HG02588 (cell line): Measurements from ENCODE around the gene ZNF385B.
"Not testable (repeated sequence)": the region's sequence is repeated elsewhere in the genome, so short reads cannot be mapped to it uniquely, and the experiment has no call there.

Experiments
- ATAC-seq: cut with Tn5 transposase; IDR thresholded peaks from one replicate; pipeline ENCODE4 v1.9.1; 2021; ENCODE audit warnings: mild to moderate bottlenecking, moderate library complexity; ENCODE audit not compliant: unreplicated experiment

ZNF385B gene

DNA sequence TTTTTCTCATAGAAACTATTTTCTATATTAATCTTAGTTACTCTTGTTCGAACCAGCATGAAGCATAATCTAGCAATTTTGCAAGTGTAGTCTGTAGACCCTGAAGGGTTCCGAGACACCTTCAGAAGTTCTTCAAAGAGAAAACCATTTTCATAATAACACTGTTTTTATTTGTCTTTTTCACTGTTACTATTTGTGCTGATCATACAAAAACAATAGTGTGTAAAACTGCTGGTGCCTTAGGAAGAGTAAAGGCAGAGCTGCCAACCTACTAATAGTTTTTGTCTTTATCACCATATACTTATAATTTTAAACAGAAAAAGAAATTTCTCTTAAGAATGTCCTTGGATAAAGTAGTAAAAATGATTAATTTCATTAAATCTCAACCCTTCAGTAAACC, 218.9 kb downstream of the ZNF385B start:
- ATAC-seq, result no peak

DNA sequence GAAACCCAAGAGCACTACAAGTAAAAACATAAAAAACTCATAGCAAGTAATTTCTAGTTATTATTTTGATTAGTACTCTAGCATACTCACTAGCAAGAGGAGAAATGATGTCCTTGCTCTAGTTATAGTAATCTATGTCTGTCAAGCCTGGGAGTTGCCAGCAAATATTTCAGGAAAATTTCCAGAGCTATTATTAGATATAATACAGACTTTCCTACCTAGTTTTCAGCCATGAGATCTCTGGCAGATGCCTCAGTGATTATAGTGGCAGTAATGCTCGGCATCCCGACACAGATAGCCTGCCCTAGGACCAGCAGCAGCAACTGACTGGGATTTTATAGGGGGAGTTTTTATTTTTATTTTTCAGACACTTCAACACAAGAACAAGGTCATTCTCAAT, 224.4 kb downstream of the ZNF385B start:
- no peak for ATAC-seq

DNA sequence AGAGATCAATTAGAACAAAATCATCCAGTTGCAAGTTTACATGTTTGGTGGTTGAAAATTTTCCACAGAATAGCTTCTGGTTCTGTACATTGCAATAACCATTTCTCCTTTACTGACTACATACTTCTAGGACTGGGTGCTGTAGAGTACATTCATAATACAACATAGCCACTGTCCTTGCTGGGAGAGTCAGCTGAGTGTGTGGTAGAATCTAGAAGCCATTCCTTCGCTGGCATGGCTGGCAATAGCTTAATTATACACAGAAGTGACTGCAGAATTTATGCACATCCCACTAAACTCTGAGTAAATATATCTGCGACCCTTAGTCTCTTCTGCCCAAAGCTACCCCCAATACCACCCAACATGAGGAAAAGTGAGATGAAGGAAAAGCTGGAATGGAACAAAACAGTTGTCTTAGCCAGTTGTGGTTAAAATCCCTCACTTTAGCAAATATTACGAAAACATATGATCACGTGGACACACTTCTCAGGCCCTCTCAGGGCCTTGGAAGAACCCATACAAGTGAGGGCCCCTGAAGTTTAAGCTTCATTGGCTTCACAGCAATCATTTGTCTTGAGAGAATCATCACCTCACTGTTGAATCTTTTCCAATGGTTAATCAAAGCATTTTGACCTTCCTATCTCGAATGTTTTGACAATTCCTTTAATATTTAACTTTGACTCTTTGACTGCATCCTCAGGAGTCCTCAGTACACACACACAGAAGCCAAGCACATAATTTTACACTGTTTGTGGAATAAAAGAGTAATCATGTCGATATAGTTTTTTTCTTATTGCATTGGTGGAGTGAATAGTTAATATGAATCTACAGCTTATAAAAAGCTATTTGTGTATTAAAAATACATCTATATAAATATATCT, 225.1 kb downstream of the ZNF385B start:
- no peak for ATAC-seq

DNA sequence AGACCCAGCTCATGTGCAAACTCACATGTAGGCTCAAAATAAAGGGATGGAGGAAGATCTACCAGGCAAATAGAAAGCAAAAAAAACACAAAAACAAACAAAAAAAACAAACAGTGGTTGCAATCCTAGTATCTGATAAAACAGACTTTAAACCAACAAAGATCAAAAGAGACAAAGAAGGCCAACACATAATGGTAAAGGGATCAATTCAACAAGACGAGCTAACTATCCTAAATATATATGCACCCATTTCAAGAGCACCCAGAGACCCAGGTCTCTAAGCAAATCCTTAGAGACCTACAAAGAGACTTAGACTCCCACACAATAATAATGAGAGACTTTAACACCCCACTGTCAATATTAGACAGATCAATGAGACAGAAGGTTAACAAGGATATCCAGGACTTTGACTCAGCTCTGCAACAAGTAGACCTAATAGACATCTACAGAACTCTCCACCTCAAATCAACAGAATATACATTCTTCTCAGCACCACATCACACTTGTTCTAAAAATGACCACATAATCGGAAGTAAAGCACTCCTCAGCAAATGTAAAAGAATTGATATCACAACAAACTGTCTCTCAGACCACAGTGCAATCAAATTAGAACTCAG, 229.5 kb downstream of the ZNF385B start:
- ATAC-seq, result not testable (repeated sequence)

DNA sequence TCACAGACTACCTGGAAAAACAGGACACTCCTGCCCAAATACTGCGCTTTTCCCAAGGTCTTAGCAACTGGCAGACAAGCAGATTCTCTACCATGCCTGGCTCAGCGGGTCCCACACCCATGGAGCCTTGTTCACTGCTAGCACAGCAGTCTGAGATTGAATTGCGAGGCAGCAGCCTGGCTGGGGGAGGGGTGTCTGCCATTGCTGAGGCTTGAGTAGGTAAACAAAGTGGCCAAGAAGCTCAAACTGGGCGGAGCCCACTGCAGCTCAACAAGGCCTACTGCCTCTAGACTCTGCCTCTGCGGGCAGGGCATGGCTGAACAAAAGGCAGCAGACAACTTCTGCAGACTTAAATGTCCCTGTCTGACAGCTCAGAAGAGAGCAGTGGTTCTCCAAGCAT, 231.6 kb downstream of the ZNF385B start:
- ATAC-seq, result not testable (repeated sequence)

DNA sequence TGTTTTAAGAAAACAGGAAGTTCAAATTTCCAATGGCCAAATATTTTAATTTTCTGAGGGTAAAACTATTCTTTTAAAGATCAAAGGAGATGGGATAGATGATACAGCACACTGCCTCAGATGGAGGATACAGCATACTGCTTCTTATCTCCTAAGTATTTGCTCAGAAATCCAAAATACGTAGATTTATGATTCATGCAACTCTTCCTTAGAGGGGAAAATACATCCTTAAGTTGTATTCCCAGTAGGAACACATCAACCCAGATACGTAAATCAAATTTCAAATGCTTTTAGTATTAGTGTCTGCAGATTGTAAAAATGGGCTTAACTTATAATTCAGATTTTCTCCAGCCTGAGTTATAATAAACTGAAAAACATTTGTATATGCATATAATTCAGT, 235.2 kb downstream of the ZNF385B start:
- no peak for ATAC-seq

DNA sequence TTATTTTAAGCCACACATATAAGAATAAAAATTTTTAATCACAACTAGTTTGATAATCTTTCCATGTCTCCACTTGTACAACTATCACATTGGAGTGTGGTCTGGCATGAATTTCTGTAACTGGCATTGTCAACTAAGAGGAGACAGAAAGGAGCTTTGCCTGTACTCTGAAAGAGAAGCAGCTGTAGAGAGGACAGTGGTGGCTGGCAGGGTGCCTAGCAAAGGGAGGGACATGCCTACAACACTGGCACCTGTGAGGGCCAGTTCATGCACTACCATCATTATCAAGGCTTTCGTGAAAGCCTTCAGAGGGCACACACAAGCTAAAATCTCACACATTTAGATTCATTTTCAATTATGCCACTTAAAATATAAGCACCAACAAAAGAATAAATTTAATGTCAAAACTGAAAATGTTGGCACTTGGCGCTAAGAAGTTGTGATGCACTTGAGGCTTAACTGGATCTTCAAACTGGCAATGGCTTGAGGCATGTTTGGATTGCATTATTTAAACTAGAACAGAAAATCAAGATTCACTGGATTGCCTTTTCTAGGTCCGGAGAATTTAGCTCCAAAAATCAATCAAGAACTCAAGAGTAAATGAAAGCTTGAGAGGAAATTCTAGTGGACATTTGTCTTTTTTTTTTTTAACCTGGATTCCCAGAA, 238.6 kb downstream of the ZNF385B start:
- ATAC-seq, result no peak

DNA sequence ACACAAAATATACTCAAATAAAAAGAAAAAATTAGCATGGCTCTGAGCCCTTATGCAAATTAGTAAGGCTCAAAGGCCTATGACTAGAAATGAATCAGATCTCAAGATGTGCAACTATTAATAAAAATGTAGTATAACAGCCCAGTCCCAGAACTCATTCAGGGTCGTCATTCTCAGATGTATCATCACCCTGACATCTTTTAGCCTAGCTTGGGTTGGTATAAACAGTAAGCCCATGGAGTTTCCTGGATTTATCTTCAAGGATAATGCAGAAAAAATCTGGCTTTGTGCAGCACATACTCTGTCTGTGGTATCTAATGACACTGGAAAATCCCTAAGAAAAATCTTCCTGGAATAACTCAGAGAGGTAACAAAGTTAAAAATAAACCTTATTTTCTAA, 239.3 kb downstream of the ZNF385B start:
- ATAC-seq, result no peak

DNA sequence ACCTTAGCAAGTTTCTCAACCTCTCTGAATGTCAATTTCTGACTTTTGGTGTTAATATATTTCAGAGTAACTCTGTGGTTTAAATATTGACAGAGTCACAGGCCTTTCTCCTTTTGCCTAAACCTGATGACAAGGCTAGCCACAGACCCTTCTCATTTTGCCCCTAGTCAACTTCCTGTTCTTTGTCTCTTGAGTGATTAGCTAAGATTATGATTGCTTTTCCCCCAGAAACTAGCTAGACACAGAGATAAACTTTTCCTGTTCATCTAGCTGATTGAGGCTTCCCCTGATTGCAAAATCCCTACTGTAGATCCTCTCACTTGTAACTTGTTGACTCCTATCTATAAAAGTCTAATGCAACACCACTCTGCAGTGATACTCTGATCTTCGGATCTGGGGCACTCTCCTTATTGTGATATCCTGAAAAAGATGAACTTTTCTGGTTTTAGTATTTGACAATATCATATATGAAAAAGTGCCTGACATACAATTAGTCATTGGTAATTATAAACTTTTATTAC, 241.4 kb downstream of the ZNF385B start:
- ATAC-seq, result no peak

DNA sequence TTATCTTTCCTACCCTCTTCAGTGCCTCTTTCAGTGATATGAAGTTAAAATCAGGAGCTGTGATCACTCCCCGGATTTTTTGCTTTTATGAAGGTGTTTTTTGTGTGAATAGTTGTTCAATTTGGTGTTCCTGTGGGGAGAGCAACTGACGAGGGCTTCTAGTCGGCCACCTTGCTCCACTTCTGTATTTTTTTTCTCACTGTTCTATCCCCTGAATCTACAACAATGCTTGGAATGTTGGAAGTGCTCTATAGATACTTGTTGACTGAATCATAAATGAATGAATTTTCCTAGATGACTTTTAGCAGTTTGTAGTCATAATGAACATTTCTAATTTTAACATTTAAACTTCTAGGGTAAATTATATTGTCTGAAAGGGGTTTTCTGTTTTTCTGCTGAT, 247.3 kb downstream of the ZNF385B start:
- ATAC-seq, result no peak

DNA sequence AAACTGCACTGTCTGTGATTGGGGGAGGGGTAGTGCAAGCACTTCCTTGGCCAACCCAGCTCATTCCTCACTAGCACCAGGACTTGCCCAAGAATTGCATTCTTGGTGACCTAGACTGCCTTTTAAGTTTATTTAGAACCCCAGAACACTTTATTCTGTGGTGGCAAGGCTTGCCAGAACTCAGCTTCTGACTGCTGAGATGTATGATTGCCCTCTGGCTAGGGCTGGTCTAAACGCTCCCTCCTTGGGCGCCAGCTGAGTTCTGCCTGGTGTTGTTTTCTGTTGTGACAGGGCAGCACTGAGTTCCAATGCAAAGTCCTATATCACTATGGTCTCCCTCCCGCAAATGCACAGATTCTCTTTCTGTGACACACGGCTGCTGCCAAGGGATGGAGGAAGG, 247.7 kb downstream of the ZNF385B start:
- no peak for ATAC-seq

DNA sequence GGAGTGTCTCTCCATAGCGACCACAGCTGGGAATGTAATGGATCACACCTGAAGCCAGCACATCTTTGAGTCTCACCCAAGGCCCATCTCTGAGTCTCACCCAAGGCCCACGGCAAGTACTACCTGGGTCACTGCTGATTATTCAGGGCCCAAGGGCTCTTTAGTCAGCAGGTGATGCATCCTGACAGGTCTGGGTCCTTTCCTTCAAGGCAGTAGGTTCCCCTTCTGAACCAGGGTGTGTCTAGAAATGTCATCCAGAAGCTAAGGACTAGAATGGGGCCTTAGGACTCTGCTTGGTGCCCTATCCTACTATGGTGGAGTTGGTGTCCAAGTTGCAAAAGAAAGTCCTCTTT, 248.1 kb downstream of the ZNF385B start:
- ATAC-seq, result no peak

DNA sequence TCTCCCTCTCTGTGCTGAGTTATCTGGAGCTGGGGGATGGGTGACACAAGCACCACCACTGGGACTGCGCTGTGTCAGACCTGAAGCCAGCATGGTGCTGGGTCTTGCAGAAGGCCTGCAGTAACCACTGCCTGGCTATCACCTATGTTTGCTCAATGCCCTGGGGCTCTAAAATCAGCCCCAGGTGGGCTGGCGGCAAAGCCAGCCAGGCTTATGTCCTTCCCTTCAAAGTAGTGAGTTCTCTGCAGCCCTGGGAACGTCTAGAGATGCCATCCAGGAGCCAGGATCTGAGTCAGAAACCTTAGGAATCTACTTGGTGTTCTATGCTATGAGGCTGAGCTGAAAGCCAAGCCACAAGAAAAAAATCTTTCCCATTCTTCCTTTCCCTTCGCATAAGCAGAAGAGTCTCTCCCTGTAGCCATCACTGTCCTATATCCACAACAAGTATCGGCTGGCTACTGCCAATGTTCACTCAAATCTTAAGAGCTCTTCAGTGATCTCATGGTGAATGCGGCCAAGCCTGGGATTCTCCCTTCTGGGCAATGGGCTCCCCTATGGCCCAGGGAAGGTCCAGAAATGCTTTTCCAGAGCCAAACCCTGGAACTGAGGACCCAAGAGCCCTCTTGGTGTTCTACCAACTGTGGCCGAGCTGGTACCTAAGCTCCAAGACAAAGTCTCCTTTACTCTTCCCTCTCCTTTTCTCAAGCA, 248.7 kb downstream of the ZNF385B start:
- ATAC-seq, result no peak

DNA sequence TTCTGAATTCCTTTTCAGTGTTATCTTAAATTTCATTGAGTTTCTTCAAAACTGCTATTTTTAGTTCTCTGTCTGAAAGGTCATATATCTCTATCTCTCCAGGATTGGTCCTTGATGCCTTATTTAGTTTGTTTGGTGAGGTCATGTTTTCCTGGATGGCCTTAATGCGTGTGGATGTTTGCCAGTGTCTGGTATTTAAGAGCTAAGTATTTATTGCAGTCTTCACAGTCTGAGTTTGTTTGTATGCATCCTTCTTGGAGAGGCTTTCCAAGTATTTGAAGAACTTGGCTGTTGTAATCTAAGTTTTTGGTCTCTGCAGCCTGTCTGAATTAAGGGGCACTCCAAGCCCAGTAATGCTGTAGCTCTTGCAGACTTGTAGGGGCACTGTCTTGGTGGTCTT, 249.3 kb downstream of the ZNF385B start:
- ATAC-seq, result no peak

DNA sequence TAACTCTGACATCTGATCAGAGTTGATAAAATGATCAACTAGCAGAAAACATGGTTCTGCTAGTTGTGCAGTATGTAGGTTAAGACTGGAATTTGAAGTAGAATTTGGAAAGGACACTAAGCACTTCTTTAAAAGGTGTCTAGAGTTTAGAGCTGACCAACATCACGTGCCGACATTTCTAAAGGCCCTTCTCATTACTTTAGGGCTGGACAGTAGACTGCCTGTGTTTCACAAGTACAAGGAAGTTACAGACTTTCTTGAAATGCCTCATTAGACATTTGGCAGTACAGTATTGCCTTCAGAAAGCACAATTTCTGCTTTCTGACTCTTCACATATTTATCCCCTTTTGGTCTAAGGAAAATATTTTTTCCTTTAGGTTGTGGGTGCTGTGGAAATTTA, 255.3 kb downstream of the ZNF385B start:
- ATAC-seq, result no peak

DNA sequence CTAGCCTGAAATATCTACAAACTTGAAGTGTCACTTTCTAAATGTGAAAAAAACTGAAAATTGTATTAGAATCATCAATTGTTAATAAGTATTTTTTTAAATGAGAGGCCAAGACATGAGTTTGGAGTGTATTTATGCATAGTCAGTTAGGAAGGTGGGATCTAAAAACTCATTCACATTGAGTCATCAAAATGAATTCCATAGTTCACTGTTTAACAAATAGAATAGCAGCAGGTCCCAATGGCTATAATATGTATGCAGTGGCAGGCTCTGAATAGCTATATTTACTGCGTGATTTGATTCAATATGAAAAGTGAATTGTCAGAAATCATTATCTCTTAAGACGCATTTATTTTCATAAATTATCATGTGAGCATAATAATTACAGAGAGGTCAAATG, 256.1 kb downstream of the ZNF385B start:
- no peak for ATAC-seq

DNA sequence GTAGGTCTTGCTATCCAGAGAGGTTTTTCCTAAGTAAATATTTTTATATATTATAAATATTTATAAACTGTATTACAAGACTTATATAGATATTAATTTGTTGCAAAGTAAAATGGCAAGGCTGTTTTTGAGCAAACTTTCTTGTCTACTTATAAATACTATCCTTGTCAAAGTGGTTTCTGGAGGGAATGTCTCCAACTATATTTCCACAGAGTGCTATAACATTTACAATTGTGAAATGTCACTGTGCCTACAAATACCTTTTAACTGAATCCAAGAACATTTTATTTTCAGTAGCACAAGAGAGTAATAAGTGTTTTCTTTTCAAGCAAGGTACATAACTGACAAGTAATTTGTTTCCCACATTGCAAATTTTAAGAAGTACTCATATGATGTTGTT, 256.8 kb downstream of the ZNF385B start:
- no peak for ATAC-seq

DNA sequence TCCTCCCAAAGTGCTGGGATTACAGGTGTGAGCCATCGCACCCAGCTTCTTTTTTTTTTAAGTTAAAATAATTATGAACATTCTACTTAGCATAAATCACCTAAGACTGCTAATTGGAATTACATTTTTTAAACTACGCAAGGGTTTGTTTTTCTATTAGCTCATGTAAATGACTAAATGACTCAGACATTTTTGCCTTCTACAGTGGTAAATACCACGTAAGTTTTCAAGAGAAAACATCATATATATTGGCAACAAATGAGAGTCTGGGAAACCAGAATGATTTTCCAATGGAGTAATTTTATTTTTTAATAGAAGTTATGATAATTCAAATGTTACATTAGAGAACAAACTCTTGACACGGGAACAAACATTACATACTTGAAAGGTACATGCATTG, 259.0 kb downstream of the ZNF385B start:
- no peak for ATAC-seq

DNA sequence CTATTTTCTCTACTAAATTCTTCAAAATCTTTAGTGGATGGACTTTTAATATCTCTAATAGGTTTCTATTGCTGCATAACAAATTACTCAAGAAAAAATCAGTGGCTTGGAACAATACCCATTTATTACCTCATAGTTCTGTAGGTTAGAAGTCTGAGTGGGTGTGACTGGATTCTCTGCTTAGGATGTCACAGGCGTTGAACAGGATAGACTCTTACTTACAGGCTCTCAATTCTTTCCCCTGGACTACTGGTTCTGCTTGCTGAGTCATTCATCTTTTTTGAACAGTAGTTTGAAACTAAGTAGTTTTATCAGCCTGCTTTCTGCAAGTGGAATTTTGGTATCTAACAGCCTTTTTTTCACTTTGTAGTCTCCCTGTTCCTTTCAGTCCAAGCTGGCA, 265.4 kb downstream of the ZNF385B start:
- ATAC-seq, result no peak

DNA sequence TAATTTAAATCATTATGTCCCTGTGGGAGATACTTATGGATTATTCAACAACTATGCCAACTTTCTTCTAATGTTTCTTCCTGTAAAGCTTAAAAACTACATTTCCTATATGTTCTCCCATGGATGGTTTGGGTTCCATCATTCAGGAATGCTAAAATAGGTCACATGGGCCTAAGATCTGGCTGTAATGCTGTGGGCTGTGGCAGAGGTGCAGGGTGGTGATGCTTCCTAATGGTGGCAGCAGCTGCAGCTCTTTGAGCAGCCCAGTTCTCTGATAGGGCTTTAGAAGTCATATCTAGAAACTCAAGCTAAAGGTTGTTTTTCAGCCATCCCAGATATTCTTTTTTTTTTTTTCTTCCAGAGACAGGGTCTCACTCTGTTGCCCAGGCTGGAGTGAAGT, 266.1 kb downstream of the ZNF385B start:
- ATAC-seq, result no peak
